Endothelial cell (in vitro differentiated cells): ENCODE measurements around the gene NAGK. TPM values are rescaled to one million over a fixed set of nuclear protein-coding genes. Genes with fewer than 3 reads are reported as not detected.

ENCODE experiments used
- DNase-seq: peaks from one replicate; pipeline ENCODE4 v3.0.0; 2021; ENCODE audit warnings: low spot score
- H3K27ac Mint-ChIP-seq: one replicate; pipeline ENCODE4 v1.8.0; 2021; ENCODE audit warnings: mixed read lengths, inconsistent platforms; ENCODE audit not compliant: unreplicated experiment
- H3K27me3 Mint-ChIP-seq: one replicate; pipeline ENCODE4 v1.8.0; 2021; ENCODE audit warnings: mild to moderate bottlenecking, moderate library complexity, mixed read lengths, inconsistent platforms; ENCODE audit not compliant: unreplicated experiment
- H3K36me3 Mint-ChIP-seq: one replicate; pipeline ENCODE4 v1.8.0; 2021; ENCODE audit warnings: mild to moderate bottlenecking, low read depth, mixed read lengths, inconsistent platforms; ENCODE audit not compliant: unreplicated experiment
- H3K4me1 Mint-ChIP-seq: one replicate; pipeline ENCODE4 v1.8.0; 2021; ENCODE audit warnings: mild to moderate bottlenecking, mixed read lengths, inconsistent platforms; ENCODE audit not compliant: unreplicated experiment
- H3K4me3 Mint-ChIP-seq: one replicate; pipeline ENCODE4 v1.8.0; 2021; ENCODE audit warnings: mild to moderate bottlenecking, mixed read lengths, inconsistent platforms; ENCODE audit not compliant: unreplicated experiment
- H3K9me3 Mint-ChIP-seq: one replicate; pipeline ENCODE4 v1.8.0; 2021; ENCODE audit warnings: mixed read lengths, inconsistent platforms; ENCODE audit not compliant: unreplicated experiment
- CTCF ChIP-seq: fragments of 200-600 bp; sonication (generic); IDR thresholded peaks from one replicate; pipeline ENCODE4 v1.5.0; 2021; ENCODE audit warnings: antibody characterized with exemption; ENCODE audit not compliant: unreplicated experiment
- total RNA-seq: library from RNA; stranded (reverse); fragmentation: NEBNext Ultra II Directional; extraction: Animal tissue kit (Norgen Biotek cat#: 25700); gene quantifications from one replicate; pipeline ENCODE4 v1.2.1, GENCODE V29; 2021; ENCODE audit not compliant: unreplicated experiment

The NAGK gene
- total RNA-seq, 1 donor from 2014 or later = 125 TPM

- Mint-ChIP-seq H3K4me3 (no peak overlapping the region), H3K9me3 (peaks cover 4% of the 10 kb centered on the region), H3K27ac (no peak overlapping the region), H3K4me1 (no peaks in the 10 kb centered on the region), H3K36me3 (no peaks in the 10 kb centered on the region), H3K27me3 (no peaks in the 10 kb centered on the region)
- TF ChIP-seq CTCF = no peak
- no peak for DNase-seq
Observed at GRCh38 chr2:71060211-71060610, 8.2 kb upstream of the NAGK start.

- Mint-ChIP-seq H3K9me3 (peaks cover 4% of the 10 kb centered on the region), H3K36me3 (no peaks in the 10 kb centered on the region), H3K27me3 (peaks cover 2% of the 10 kb centered on the region), H3K4me1 (no peaks in the 10 kb centered on the region), H3K4me3 (no peak overlapping the region), H3K27ac (no peak overlapping the region)
- no peak for DNase-seq
- TF ChIP-seq CTCF = no peak
Observed at GRCh38 chr2:71060871-71061270, 7.6 kb upstream of the NAGK start.

GRCh38 chr2:71063216-71063615, 5.2 kb upstream of the NAGK start:
- H3K4me1 Mint-ChIP-seq = peaks cover 8% of the 10 kb centered on the region
- no peak for DNase-seq
- H3K27ac Mint-ChIP-seq = no peak overlapping the region
- H3K27me3 Mint-ChIP-seq = peaks cover 7% of the 10 kb centered on the region
- no peak for TF ChIP-seq CTCF
- no peaks in the 10 kb centered on the region for H3K36me3 Mint-ChIP-seq
- H3K9me3 Mint-ChIP-seq = peaks cover 4% of the 10 kb centered on the region
- no peak overlapping the region for H3K4me3 Mint-ChIP-seq

- Mint-ChIP-seq H3K4me3 (no peak overlapping the region), H3K27ac (no peak overlapping the region), H3K9me3 (no peaks in the 10 kb centered on the region), H3K36me3 (peaks cover 2% of the 10 kb centered on the region), H3K27me3 (peaks cover 13% of the 10 kb centered on the region), H3K4me1 (peaks cover 10% of the 10 kb centered on the region)
- no peak for DNase-seq
- no peak for TF ChIP-seq CTCF
Observed at GRCh38 chr2:71064110-71064611, 4.3 kb upstream of the NAGK start.

GRCh38 chr2:71064754-71065621, 3.5 kb upstream of the NAGK start:
- Mint-ChIP-seq H3K4me3 (no peak overlapping the region), H3K36me3 (peaks cover 11% of the 10 kb centered on the region), H3K9me3 (no peaks in the 10 kb centered on the region), H3K27ac (no peak overlapping the region), H3K27me3 (peaks cover 13% of the 10 kb centered on the region), H3K4me1 (peaks cover 18% of the 10 kb centered on the region)
- no peak for DNase-seq
- no peak for TF ChIP-seq CTCF
